ENCODE data around the gene SLC6A19. TPM values are rescaled to one million over a fixed set of nuclear protein-coding genes. Genes with fewer than 3 reads are reported as not detected.

The SLC6A19 gene
- total and polyA plus RNA-seq, 4 donors: 0.17 to 4.9 (median 0.91) TPM

- no peaks in the 10 kb centered on the region for H3K27me3 ChIP-seq (ENCODE audit: control insufficient read depth in 4 of 4, insufficient read depth in 4 of 4, low read length in 3 of 4)
- peaks cover 0 to 10% (median 4%) of the 10 kb centered on the region in 4 donors for H3K4me1 ChIP-seq (ENCODE audit: control insufficient read depth in 4 of 4, insufficient read depth in 4 of 4, low read length in 3 of 4)
- DNase-seq (ENCODE audit: low spot score): no peak
- no peaks in the 10 kb centered on the region for H3K36me3 ChIP-seq (ENCODE audit: control insufficient read depth in 4 of 4, insufficient read depth in 3 of 4, low read depth in 1 of 4, low read length in 3 of 4)
- TF ChIP-seq RAD21 (IDR thresholded peaks at IDR 0.05) (no peak), ZBTB33 (IDR thresholded peaks at IDR 0.05) (no peak), CTCF (IDR thresholded peaks at IDR 0.05; ENCODE audit: low read depth, low read length, missing input control) (no peak), GABPA (IDR thresholded peaks at IDR 0.05 in 1 of 2, conservative IDR thresholded peaks at IDR 0.05 in 1 of 2) (no peak), MAX (IDR thresholded peaks at IDR 0.05) (no peak), HNF4G (IDR thresholded peaks at IDR 0.05) (no peak), TAF1 (conservative IDR thresholded peaks at IDR 0.05) (no peak)
- 80% methylated on average over 28 of the region's 28 CpGs for WGBS
- H3K4me3 ChIP-seq (ENCODE audit: low read depth in 1 of 3, low read length in 3 of 3): no peak overlapping the region
- no peak overlapping the region for H3K9ac ChIP-seq (ENCODE audit: low read depth in 1 of 2, low read length in 2 of 2)
- no peaks in the 10 kb centered on the region for H3K9me3 ChIP-seq (ENCODE audit: control insufficient read depth in 4 of 4, low read length in 3 of 4)
- H3K27ac ChIP-seq (ENCODE audit: low read depth in 1 of 2, low read length in 2 of 2): no peak overlapping the region
Measured at GRCh38 chr5:1200495-1201326, 684 bp upstream of the SLC6A19 start.

GRCh38 chr5:1202026-1202797, 817 bp downstream of the SLC6A19 start:
- peaks cover 0 to 10% (median 4%) of the 10 kb centered on the region in 4 donors for H3K4me1 ChIP-seq (ENCODE audit: control insufficient read depth in 4 of 4, insufficient read depth in 4 of 4, low read length in 3 of 4)
- H3K9me3 ChIP-seq (ENCODE audit: control insufficient read depth in 4 of 4, low read length in 3 of 4): no peaks in the 10 kb centered on the region
- no peak overlapping the region for H3K4me3 ChIP-seq (ENCODE audit: low read depth in 1 of 3, low read length in 3 of 3)
- no peak for TF ChIP-seq RXRA (IDR thresholded peaks at IDR 0.05)
- no peak for TF ChIP-seq ZBTB33 (IDR thresholded peaks at IDR 0.05)
- TF ChIP-seq YY1 (IDR thresholded peaks at IDR 0.05): no peak
- TF ChIP-seq EGR1 (IDR thresholded peaks at IDR 0.05; ENCODE audit: low read depth in 2 of 2): no peak
- TF ChIP-seq TAF1 (conservative IDR thresholded peaks at IDR 0.05): no peak
- no peak for TF ChIP-seq NR2F2 (IDR thresholded peaks at IDR 0.05)
- TF ChIP-seq HNF4G (IDR thresholded peaks at IDR 0.05): no peak
- no peak for TF ChIP-seq SP1 (IDR thresholded peaks at IDR 0.05)
- H3K27me3 ChIP-seq (ENCODE audit: control insufficient read depth in 4 of 4, insufficient read depth in 4 of 4, low read length in 3 of 4): no peaks in the 10 kb centered on the region
- 89% methylated on average over 26 of the region's 26 CpGs for whole genome bisulfite sequencing
- H3K36me3 ChIP-seq (ENCODE audit: control insufficient read depth in 4 of 4, insufficient read depth in 3 of 4, low read depth in 1 of 4, low read length in 3 of 4): no peaks in the 10 kb centered on the region
- H3K27ac ChIP-seq (ENCODE audit: low read depth in 1 of 2, low read length in 2 of 2): no peak overlapping the region
- H3K9ac ChIP-seq (ENCODE audit: low read depth in 1 of 2, low read length in 2 of 2): no peak overlapping the region
- DNase-seq (ENCODE audit: low spot score): no peak
